Activated T-cell treated with anti-CD3 and anti-CD28 coated beads for 24 hours (primary cell): ENCODE measurements around the gene DR1.
"Not testable (repeated sequence)": the region's sequence is repeated elsewhere in the genome, so short reads cannot be mapped to it uniquely, and the experiment has no call there.

Experiments used
- DNase-seq: peaks from one replicate; pipeline ENCODE4 v3.0.0-alpha.2; 2020; ENCODE audit warnings: low read depth

DR1 gene

DNA sequence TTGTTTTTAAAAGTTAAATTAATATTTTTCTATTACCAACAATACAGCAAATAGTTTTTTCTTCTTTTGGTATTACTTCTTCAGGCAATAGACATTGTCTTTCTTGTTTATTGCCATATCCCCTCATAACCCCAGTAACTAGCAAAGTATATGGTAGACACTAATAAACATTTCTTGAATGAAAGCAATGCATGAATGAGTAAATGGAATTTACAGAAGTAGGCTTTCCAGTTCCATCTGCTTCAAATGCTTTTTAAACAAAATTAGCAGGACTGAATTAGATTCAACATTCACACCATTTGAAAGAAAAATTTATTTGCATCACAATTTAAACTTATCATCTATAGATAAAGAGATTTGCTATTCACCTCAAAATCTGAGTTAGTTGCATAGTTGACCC, 5.6 kb upstream of the DR1 start:
- no peak for DNase-seq

GRCh38 chr1:93344484-93344883, 1.2 kb upstream of the DR1 start:
- DNase-seq = no peak

DNA sequence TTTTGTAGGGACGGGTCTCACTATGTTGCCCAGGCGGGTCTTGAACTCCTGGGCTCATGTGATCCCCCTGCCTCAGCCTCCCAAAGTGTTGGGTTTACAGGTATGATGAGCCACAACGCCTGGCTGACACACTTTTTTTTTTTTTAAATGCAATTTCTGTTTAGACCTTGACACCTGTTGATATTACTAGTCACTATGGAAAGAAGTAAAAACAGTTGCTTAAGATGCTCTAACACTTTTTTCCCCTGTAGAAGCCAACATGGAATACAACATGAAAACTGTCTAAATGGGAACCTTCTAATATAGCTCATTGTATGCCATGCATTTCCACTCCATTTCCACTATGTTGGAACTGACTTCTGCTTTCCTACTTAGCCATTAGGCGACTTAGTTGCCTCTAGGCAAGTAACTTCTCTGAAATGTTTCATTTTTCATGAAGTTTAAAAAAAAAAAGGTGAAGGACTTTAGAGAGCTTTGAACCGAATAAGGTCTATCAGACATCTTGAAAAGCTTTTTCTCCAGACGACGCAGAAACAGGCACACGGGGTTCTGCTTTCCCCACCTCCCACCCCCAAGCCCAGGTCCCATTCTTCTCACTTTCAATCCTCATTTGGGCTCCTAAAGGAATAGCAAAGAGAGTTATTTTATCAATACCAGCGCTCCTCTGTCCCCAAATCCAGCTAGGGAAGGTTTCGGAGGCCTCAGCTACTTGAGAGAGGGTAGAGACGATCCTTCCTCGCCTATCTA, 648 bp upstream of the DR1 start:
- no peak for DNase-seq

DNA sequence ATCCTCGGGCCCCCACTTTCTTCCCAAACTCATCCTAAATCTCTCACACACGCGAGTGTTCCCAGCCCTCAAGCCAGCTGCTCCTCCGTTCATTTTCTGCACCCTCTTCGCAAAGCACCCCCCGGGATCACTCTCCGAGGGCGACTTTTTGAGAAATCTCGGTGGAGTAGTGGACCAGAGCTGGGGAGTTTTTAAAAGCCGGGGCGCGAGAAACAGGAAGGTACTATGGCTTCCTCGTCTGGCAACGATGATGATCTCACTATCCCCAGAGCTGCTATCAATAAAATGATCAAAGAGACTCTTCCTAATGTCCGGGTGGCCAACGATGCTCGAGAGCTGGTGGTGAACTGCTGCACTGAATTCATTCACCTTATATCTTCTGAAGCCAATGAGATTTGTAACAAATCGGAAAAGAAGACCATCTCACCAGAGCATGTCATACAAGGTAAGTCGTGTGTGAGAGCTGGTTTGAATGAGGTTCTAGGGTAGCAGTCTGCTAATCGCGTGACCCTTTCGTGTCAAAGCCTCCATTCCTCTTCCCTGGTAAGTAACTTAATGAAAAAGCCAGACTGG, 800 bp downstream of the DR1 start:
- peak; percentile 11 for DNase-seq

- DNase-seq = no peak
Observed at GRCh38 chr1:93347334-93347899, 1.7 kb downstream of the DR1 start.

DNA sequence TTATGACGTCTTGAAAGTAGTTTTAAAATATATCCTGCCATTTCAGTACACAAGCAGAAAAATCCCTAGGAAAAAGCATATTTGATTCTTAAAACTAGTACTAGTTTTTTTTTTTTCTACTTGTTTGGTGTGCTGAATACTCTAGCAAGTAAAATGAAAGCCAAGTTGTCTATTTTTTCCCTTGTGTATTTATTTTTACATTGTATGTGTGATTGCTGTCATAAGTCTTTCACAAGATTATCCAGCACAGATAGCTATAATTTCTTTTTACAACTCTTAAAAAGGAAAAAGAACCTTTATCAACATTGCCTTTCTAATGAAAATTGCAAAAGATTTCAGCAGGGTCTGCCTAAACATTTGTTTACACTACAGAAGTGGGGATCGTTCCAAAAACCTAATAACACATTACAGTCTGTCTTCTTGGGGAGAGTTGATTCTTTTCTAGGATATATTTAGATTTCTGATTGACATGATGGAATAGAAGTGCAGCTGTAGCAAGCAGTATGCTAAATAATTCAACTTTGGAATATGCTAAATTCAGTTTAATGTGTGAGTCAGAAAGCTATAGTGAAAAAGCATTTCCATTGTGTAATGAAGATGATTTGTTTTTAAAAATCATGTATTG, 2.5 kb downstream of the DR1 start:
- no peak for DNase-seq

DNA sequence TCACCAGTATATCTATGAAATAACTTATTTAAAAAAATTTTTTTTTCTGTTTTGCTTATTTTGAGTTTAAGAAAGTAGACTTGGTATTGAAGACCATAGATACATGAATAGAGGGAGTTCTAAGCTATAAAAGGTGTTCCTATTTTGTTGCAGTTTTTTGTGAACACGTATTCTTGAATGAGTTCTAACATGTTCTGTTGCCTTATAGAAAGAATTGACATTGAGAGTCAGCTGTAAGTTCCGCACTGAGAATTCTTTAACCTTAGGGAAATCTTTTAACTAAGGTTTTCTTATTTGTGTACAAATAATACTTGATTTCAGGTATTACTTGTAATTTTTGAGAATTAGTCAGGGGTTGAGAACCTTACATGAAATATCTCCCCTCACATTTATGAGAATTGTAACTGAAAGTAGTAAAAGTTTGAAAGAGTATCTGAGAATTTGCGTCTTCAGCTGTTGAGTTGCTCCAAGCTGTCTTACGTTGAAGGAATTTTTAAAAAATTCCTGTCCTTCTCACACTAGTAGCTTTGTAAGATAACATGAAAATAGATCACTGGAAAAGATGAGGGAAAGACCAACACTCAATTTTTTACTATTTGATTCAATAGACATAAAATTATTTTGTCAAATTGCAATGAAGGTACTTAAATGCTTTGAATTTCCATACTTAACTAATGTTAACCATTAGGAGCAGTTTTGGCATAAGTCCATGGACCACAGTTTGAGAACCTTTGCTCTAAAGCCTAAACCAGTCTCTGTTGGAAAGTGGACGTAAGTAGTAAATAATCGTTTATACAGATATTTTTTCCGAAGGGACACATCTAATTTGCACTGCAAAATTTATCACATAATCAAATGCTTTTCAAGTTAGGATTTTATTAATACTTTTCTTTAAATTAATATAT, 3.8 kb downstream of the DR1 start:
- DNase-seq = no peak

- no peak for DNase-seq
Observed at GRCh38 chr1:93350322-93350721, 4.6 kb downstream of the DR1 start.

DNA sequence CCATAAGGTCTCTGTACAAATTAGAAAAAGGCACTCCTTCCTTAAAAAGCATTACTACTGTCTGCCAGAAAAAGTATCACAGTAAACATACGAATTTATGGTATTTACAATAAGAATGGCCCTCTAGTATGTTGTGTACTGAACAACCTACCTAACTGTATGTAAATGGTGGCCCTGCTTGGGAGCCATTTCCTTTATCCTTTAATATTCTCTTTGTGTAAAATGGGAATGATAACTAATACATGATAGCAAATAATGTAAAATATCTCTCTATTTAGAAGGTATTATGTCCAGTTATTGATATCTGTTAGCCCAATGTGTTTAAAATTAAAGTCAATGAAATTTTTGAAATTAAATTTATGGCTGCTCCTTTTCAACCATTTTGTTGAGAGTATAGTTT, 5.2 kb downstream of the DR1 start:
- no peak for DNase-seq

DNA sequence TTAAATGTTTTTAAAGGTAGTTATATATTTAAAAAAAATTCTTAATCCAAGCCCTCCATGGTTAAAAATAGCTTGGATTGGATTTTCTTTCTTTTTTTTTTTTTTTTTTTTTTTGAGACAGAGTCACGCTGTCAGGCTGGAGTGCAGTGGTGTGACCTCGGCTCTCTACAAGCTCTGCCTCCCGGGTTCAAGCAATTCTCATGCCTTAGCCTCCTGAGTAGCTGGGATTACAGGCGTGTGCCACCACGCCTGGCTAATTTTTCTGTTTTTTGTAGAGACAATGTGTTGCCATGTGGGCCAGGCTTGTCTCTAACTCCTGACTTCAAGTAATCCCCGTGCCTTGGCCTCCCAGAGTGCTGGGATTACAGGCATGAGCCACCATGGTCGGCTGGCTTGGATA, 5.6 kb downstream of the DR1 start:
- not testable (repeated sequence) for DNase-seq

- DNase-seq = no peak
Observed at GRCh38 chr1:93352376-93352775, 6.7 kb downstream of the DR1 start.

- no peak for DNase-seq
Observed at GRCh38 chr1:93353286-93353685, 7.6 kb downstream of the DR1 start.

DNA sequence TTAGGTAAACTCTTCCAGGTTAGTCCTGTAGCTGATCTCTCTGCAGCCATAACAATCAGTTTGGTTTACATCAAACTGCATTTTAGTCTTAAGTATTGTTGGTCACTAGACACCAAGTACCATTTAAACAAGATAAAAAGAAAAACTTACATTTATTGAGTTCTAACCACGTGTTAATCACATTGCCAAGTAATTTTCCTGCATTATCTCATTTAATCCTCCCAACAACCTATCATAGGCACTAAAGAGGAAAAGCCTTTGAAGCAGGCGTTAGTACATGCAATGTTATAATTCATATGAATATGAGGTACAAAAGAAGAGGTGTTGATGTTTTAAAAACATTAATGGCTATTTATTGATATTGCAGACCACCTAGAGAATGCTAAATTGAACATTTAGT, 9.0 kb downstream of the DR1 start:
- DNase-seq = no peak

GRCh38 chr1:93357242-93357641, 11.5 kb downstream of the DR1 start:
- no peak for DNase-seq

- no peak for DNase-seq
Observed at GRCh38 chr1:93358293-93358692, 12.6 kb downstream of the DR1 start.

DNA sequence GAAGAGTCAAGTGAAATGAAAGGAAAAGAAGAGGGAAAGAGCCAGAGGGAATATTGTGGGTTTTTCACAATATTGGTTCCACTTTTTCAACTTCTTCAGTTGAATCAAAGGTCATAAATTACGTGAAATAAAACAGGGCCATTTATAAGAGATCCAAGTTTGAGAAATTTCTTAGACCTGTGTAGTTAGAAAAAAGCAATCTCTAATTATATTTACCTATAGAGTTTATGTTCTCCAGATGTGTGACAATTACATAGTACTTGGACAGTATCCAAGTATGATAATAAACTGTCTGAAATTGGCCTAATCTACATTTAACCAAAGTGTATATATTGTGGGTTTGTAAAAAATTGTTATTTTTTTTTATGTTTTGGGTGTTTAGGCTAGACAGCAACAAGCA, 14.4 kb downstream of the DR1 start:
- no peak for DNase-seq

- no peak for DNase-seq
Observed at GRCh38 chr1:93362237-93362636, 16.5 kb downstream of the DR1 start.

DNA sequence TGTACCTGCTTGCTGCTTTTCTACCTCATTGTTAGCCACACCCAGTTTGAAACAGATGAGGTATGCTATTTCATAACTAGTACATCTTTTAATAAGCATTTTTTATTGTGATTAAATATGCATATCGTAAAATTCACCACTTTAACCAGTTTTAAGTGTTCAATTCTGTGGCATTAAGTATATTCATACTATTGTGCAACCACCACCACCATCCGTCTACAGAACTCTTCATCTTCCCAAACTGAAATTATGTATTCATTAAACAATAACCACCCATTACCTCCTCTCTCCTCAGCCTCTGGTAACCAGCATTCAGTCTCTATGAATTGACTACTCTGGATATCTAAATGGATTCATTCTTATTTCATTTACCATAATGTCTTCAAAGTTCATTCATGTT, 20.1 kb downstream of the DR1 start:
- no peak for DNase-seq

- no peak for DNase-seq
Observed at GRCh38 chr1:93369734-93370133, 24.0 kb downstream of the DR1 start.

GRCh38 chr1:93374334-93375106, 28.8 kb downstream of the DR1 start:
- no peak for DNase-seq

- no peak for DNase-seq
Observed at GRCh38 chr1:93384656-93385055, 38.9 kb downstream of the DR1 start.
